NCI-H128 (cell line): ENCODE results near the gene MRAP.
"Not testable (repeated sequence)": the region's sequence is repeated elsewhere in the genome, so short reads cannot be mapped to it uniquely, and the experiment has no call there.

Experiments
- DNase-seq: peaks from one replicate; lab custom pipeline; 2025; ENCODE audit not compliant: unreplicated experiment; lab: John Stamatoyannopoulos, UW

Gene MRAP

GRCh38 chr21:32299695-32300094 is 1.0 kb downstream of the MRAP start:
- no peak for DNase-seq

GRCh38 chr21:32300117-32300681 is 1.5 kb downstream of the MRAP start:
- no peak for DNase-seq

GRCh38 chr21:32301596-32301995 is 2.9 kb downstream of the MRAP start:
- DNase-seq: no peak

GRCh38 chr21:32302560-32302959 is 3.9 kb downstream of the MRAP start:
- DNase-seq: no peak

- no peak for DNase-seq
Measured at GRCh38 chr21:32303385-32303784, 4.7 kb downstream of the MRAP start.

- no peak for DNase-seq
Measured at GRCh38 chr21:32304998-32305397, 6.3 kb downstream of the MRAP start.

GRCh38 chr21:32306021-32306780 is 7.5 kb downstream of the MRAP start:
- DNase-seq: no peak

GRCh38 chr21:32307706-32308105 is 9.1 kb downstream of the MRAP start:
- DNase-seq: no peak

GRCh38 chr21:32308696-32309095 is 10.0 kb downstream of the MRAP start:
- no peak for DNase-seq

- no peak for DNase-seq
Measured at GRCh38 chr21:32309906-32310460, 11.3 kb downstream of the MRAP start.

GRCh38 chr21:32310976-32311375 is 12.3 kb downstream of the MRAP start:
- DNase-seq: not testable (repeated sequence)

- no peak for DNase-seq
Measured at GRCh38 chr21:32311621-32312020, 13.0 kb downstream of the MRAP start.

GRCh38 chr21:32312326-32312725 is 13.7 kb downstream of the MRAP start:
- DNase-seq: no peak

- DNase-seq: no peak
Measured at GRCh38 chr21:32312976-32313375, 14.3 kb downstream of the MRAP start.

GRCh38 chr21:32314806-32315205 is 16.2 kb downstream of the MRAP start:
- no peak for DNase-seq

- no peak for DNase-seq
Measured at GRCh38 chr21:32315511-32316281, 17.0 kb downstream of the MRAP start.

- DNase-seq: no peak
Measured at GRCh38 chr21:32316361-32317215, 17.9 kb downstream of the MRAP start.

- no peak for DNase-seq
Measured at GRCh38 chr21:32317726-32318125, 19.1 kb downstream of the MRAP start.

GRCh38 chr21:32319012-32319411 is 20.4 kb downstream of the MRAP start:
- no peak for DNase-seq

GRCh38 chr21:32320059-32320458 is 21.4 kb downstream of the MRAP start:
- no peak for DNase-seq

GRCh38 chr21:32320726-32321125 is 22.1 kb downstream of the MRAP start:
- DNase-seq: no peak
